Measurements from ENCODE around the gene ZNF396.

- TF ChIP-seq MAX (IDR thresholded peaks at IDR 0.05; ENCODE audit: low read depth, low read length), result no peak
- TF ChIP-seq, protein P1, sequence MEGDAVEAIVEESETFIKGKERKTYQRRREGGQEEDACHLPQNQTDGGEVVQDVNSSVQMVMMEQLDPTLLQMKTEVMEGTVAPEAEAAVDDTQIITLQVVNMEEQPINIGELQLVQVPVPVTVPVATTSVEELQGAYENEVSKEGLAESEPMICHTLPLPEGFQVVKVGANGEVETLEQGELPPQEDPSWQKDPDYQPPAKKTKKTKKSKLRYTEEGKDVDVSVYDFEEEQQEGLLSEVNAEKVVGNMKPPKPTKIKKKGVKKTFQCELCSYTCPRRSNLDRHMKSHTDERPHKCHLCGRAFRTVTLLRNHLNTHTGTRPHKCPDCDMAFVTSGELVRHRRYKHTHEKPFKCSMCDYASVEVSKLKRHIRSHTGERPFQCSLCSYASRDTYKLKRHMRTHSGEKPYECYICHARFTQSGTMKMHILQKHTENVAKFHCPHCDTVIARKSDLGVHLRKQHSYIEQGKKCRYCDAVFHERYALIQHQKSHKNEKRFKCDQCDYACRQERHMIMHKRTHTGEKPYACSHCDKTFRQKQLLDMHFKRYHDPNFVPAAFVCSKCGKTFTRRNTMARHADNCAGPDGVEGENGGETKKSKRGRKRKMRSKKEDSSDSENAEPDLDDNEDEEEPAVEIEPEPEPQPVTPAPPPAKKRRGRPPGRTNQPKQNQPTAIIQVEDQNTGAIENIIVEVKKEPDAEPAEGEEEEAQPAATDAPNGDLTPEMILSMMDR (IDR thresholded peaks at IDR 0.05; ENCODE audit: low read depth, low read length), result no peak
Measured at GRCh38 chr18:35413163-35413511, 36.0 kb upstream of the ZNF396 start.

Data from NB4 (cell line).